Measurements from ENCODE around the gene AFAP1. TPM values are rescaled to one million over a fixed set of nuclear protein-coding genes. Genes with fewer than 3 reads are reported as not detected.

Gene AFAP1
- total and polyA plus RNA-seq, 2 of the 8 experiments (the other 6 are each of a cell fraction or from before 2014, with no cell fraction given): 3.6 to 18.2 TPM

DNA sequence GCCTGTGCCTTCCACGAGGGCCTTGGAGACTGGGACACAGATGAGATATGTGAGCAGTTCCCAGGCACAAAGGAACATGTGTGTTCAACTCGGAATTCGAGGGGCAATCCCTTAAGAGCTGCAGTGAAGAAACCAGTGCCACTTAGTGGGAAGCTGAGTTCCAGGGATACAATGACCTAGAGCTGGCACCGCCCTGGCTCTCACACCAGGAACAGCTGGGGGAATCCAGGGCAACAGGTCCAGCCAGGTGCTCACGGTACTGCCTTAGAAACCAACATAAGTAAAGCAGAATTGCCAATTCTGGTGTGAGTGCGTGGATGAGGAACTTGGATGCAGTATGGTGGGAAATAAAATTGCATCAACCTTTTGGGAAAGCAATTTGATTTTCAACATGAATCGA, 122.9 kb downstream of the AFAP1 start:
- no peak overlapping the region for H4K91ac ChIP-seq (replicated peaks; ENCODE audit: insufficient read length, low read length)
- H2BK5ac ChIP-seq (ENCODE audit: low read depth, low read length): no peak overlapping the region
- ChIA-PET CTCF (ENCODE audit: partially characterized antibody) (interaction anchor here (1.4 to 2.9 kb wide), 3 partner anchors 10 to 28 kb away, joined by 5 to 16 read pairs (median 9); no protein-coding TSS in a partner anchor), POLR2A (ENCODE audit: partially characterized antibody) (no interaction called here)
- no peaks in the 10 kb centered on the region for H3K9me3 ChIP-seq (ENCODE audit: insufficient read depth in 2 of 2, low read depth in 1 of 2, low read length in 1 of 2)
- H2AK5ac ChIP-seq (ENCODE audit: low read depth, low read length): no peak overlapping the region
- FAIRE-seq (no peak), DNase-seq (ENCODE audit: low read depth in 1 of 2, low spot score in 2 of 2) (no peak)
- no peak overlapping the region for H3K4me2 ChIP-seq (ENCODE audit: insufficient read depth in 1 of 2, low read depth in 2 of 2, low read length in 2 of 2)
- no peak overlapping the region for H3K27ac ChIP-seq (ENCODE audit: low read depth, low read length)
- H2BK12ac ChIP-seq (ENCODE audit: low read depth, low read length): no peak overlapping the region
- H3K4me3 ChIP-seq (ENCODE audit: extremely low read depth in 1 of 4, insufficient read depth in 2 of 4, low read depth in 3 of 4, low read length in 4 of 4): no peak overlapping the region
- no peaks in the 10 kb centered on the region; the same call in 1 of the 2 replicates for H3K79me1 ChIP-seq (ENCODE audit: low read depth, low read length)
- no peak overlapping the region for H3K9ac ChIP-seq (replicated peaks in 1 of 4; ENCODE audit: extremely low read depth in 1 of 4, low read depth in 3 of 4, low read length in 3 of 4)
- no peak overlapping the region for H3K23ac ChIP-seq (ENCODE audit: insufficient read length)
- H2BK15ac ChIP-seq (ENCODE audit: low read length): no peak overlapping the region
- 87% methylated on average over 7 of the region's 7 CpGs; no CpG with 5 or more reads in 1 of the 2 experiments for WGBS, 2 experiments (ENCODE audit: extremely low coverage in 1 of 2, insufficient coverage in 1 of 2, insufficient read length in 1 of 2, insufficient replicate concordance in 2 of 2, low coverage in 1 of 2, low lambda C conversion rate in 2 of 2, missing lambda C conversion rate in 1 of 2)
- TF ChIP-seq SRF (IDR thresholded peaks at IDR 0.05; ENCODE audit: low read depth, low read length): no peak
- TF ChIP-seq FOSL1 (IDR thresholded peaks at IDR 0.05; ENCODE audit: insufficient read depth, low read depth, low read length): no peak
- no peak for TF ChIP-seq EZH2 (IDR thresholded peaks at IDR 0.05; ENCODE audit: low read depth, low read length, severe bottlenecking)
- TF ChIP-seq YY1 (IDR thresholded peaks at IDR 0.05; ENCODE audit: low read depth, low read length): no peak
- TF ChIP-seq JUND (IDR thresholded peaks at IDR 0.05; ENCODE audit: low read length): no peak
- no peak for TF ChIP-seq RBBP5 (IDR thresholded peaks at IDR 0.05; ENCODE audit: borderline replicate concordance, low read depth, low read length)
- TF ChIP-seq CBX8 (IDR thresholded peaks at IDR 0.05; ENCODE audit: borderline replicate concordance, low read depth, low read length): no peak
- TF ChIP-seq RAD21 (IDR thresholded peaks at IDR 0.05 in 1 of 2, conservative IDR thresholded peaks at IDR 0.05 in 1 of 2; ENCODE audit: low read depth in 2 of 2, low read length in 2 of 2): no peak
- no peak for TF ChIP-seq KDM1A (IDR thresholded peaks at IDR 0.05; ENCODE audit: borderline replicate concordance, low read length)
- no peak for TF ChIP-seq JUN (IDR thresholded peaks at IDR 0.05; ENCODE audit: low read depth, low read length)
- peaks cover 0 to 10% (median 3%) of the 10 kb centered on the region in 4 experiments; a peak in 3 of 8 replicates for H3K36me3 ChIP-seq (ENCODE audit: control insufficient read depth in 2 of 4, insufficient read depth in 4 of 4, low read length in 3 of 4)
- H2AFZ ChIP-seq (ENCODE audit: low read length): no peak overlapping the region
- no peak overlapping the region for H3K18ac ChIP-seq (ENCODE audit: extremely low read depth, low read length)
- H3K4ac ChIP-seq (replicated peaks; ENCODE audit: insufficient read length, low read depth, low read length): no peak overlapping the region
- H3K27me3 ChIP-seq (replicated peaks in 1 of 4; ENCODE audit: control insufficient read depth in 3 of 4, extremely low read depth in 1 of 4, insufficient read depth in 3 of 4, low read length in 3 of 4): no peaks in the 10 kb centered on the region
- H3K79me2 ChIP-seq (ENCODE audit: control insufficient read depth in 1 of 2, insufficient read depth in 2 of 2, low read length in 2 of 2): no peaks in the 10 kb centered on the region
- no peak overlapping the region for H2BK20ac ChIP-seq (ENCODE audit: low read length)
- H3K14ac ChIP-seq (ENCODE audit: insufficient read length): no peak overlapping the region
- H3K4me1 ChIP-seq (replicated peaks in 1 of 4; ENCODE audit: control insufficient read depth in 3 of 4, insufficient read depth in 4 of 4, low read length in 3 of 4): peaks cover 2 to 4% (median 2%) of the 10 kb centered on the region in 4 experiments; a peak in 2 of 7 replicates
- H4K8ac ChIP-seq (ENCODE audit: extremely low read depth, insufficient read depth, low read length): no peak overlapping the region
- H3K56ac ChIP-seq (replicated peaks; ENCODE audit: insufficient read length, low read depth, low read length): no peak overlapping the region
- H4K5ac ChIP-seq (ENCODE audit: insufficient read length, low read depth, low read length): no peak overlapping the region
- no peaks in the 10 kb centered on the region for H4K20me1 ChIP-seq (replicated peaks in 1 of 2; ENCODE audit: control insufficient read depth in 1 of 2, insufficient read depth in 2 of 2, low read length in 2 of 2)
- no peak overlapping the region for H2BK120ac ChIP-seq (replicated peaks; ENCODE audit: low read depth, low read length)
- no peaks in the 10 kb centered on the region for H3K23me2 ChIP-seq (ENCODE audit: low read depth, low read length)

Measured in H1 (cell line).